ENCODE measurements around the gene HPCAL1. TPM values are rescaled to one million over a fixed set of nuclear protein-coding genes. Genes with fewer than 3 reads are reported as not detected.
A peak's percentile ranks its signal among the peaks of the same experiment; 100 is the strongest.
"Not testable (repeated sequence)": the region's sequence is repeated elsewhere in the genome, so short reads cannot be mapped to it uniquely, and the experiment has no call there.

Gene HPCAL1
- total and polyA plus RNA-seq, 2 experiments from 2014 or later, result 58.9 to 65.4 TPM

- in situ Hi-C loops (cut with MboI), result no loop called here
- Histone ChIP-seq H3K4me3 (no peak overlapping the region), H3K4me2 (ENCODE audit: unreplicated experiment) (no peak overlapping the region), H3F3A (ENCODE audit: insufficient read depth) (peaks cover 2% of the 10 kb centered on the region; the same call in 1 of the 2 replicates), H3K4me1 (ENCODE audit: insufficient read depth) (peaks cover 17% of the 10 kb centered on the region), H3K9me2 (ENCODE audit: insufficient read depth) (no peaks in the 10 kb centered on the region), H2AFZ (no peak overlapping the region), H3K79me2 (ENCODE audit: insufficient read depth) (no peaks in the 10 kb centered on the region), H4K20me1 (ENCODE audit: insufficient read depth) (no peaks in the 10 kb centered on the region), H3K9ac (no peak overlapping the region), H3K36me3 (ENCODE audit: low read depth) (no peaks in the 10 kb centered on the region), H3K27ac (no peak overlapping the region), H3K9me3 (ENCODE audit: low read depth) (no peaks in the 10 kb centered on the region), H3K27me3 (replicated peaks; ENCODE audit: insufficient read depth) (no peaks in the 10 kb centered on the region)
- no peak for TF ChIP-seq EZH2phosphoT487 (IDR thresholded peaks at IDR 0.05; ENCODE audit: insufficient read depth, low read depth)
- no peak for TF ChIP-seq EZH2 (IDR thresholded peaks at IDR 0.05; ENCODE audit: insufficient read depth, poor library complexity, severe bottlenecking)
- DNase-seq, result no peak
- WGBS, 2 experiments (ENCODE audit: low coverage in 1 of 2, low lambda C conversion rate in 2 of 2, missing lambda C conversion rate in 2 of 2), result 96% methylated on average over 6 of the region's 6 CpGs
Observed at GRCh38 chr2:10288606-10289005, 14.1 kb upstream of the HPCAL1 start.

DNA sequence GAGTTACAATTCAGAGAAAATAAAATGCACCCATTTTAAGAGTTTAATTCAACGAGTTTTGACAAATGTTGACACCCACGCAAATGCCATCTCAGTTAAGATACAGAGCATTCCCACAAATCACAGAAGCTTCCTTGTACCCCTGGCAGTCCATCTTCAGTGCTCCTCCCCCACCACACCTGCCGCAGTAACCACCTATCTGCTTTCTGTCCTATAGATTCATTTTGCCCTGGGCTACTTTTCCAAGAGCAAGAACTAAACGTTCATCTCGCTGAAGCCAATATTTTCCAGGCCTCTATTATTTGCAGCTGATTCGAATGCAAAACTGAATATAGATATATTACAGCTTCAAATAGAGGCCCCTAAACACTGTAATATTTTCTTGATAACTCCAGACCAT lies 13.4 kb upstream of the HPCAL1 start:
- Histone ChIP-seq H3K36me3 (ENCODE audit: low read depth) (no peaks in the 10 kb centered on the region), H3K27ac (no peak overlapping the region), H3K9ac (no peak overlapping the region), H3K4me2 (ENCODE audit: unreplicated experiment) (no peak overlapping the region), H4K20me1 (ENCODE audit: insufficient read depth) (no peaks in the 10 kb centered on the region), H3K4me1 (ENCODE audit: insufficient read depth) (peaks cover 13% of the 10 kb centered on the region), H3K79me2 (ENCODE audit: insufficient read depth) (no peaks in the 10 kb centered on the region), H3K9me3 (ENCODE audit: low read depth) (no peaks in the 10 kb centered on the region), H2AFZ (no peak overlapping the region), H3F3A (ENCODE audit: insufficient read depth) (no peaks in the 10 kb centered on the region), H3K9me2 (ENCODE audit: insufficient read depth) (no peaks in the 10 kb centered on the region), H3K4me3 (no peak overlapping the region), H3K27me3 (replicated peaks; ENCODE audit: insufficient read depth) (no peaks in the 10 kb centered on the region)
- in situ Hi-C loops (cut with MboI), result no loop called here
- DNase-seq, result no peak
- TF ChIP-seq EZH2 (IDR thresholded peaks at IDR 0.05; ENCODE audit: insufficient read depth, poor library complexity, severe bottlenecking), result no peak
- no peak for TF ChIP-seq EZH2phosphoT487 (IDR thresholded peaks at IDR 0.05; ENCODE audit: insufficient read depth, low read depth)
- 94 to 98% methylated on average over 6 of the region's 6 CpGs for WGBS, 2 experiments (ENCODE audit: low coverage in 1 of 2, low lambda C conversion rate in 2 of 2, missing lambda C conversion rate in 2 of 2)

GRCh38 chr2:10289891-10290290 lies 12.8 kb upstream of the HPCAL1 start:
- no peaks in the 10 kb centered on the region for H3K9me2 ChIP-seq (ENCODE audit: insufficient read depth)
- H3K9ac ChIP-seq, result no peak overlapping the region
- no peak overlapping the region for H3K27ac ChIP-seq
- no peak overlapping the region for H3K4me3 ChIP-seq
- H3F3A ChIP-seq (ENCODE audit: insufficient read depth), result no peaks in the 10 kb centered on the region
- no peaks in the 10 kb centered on the region for H3K36me3 ChIP-seq (ENCODE audit: low read depth)
- H4K20me1 ChIP-seq (ENCODE audit: insufficient read depth), result no peaks in the 10 kb centered on the region
- TF ChIP-seq EZH2phosphoT487 (IDR thresholded peaks at IDR 0.05; ENCODE audit: insufficient read depth, low read depth) (no peak), EZH2 (IDR thresholded peaks at IDR 0.05; ENCODE audit: insufficient read depth, poor library complexity, severe bottlenecking) (no peak)
- peaks cover 13% of the 10 kb centered on the region for H3K4me1 ChIP-seq (ENCODE audit: insufficient read depth)
- H3K79me2 ChIP-seq (ENCODE audit: insufficient read depth), result no peaks in the 10 kb centered on the region
- H3K27me3 ChIP-seq (replicated peaks; ENCODE audit: insufficient read depth), result no peaks in the 10 kb centered on the region
- H3K9me3 ChIP-seq (ENCODE audit: low read depth), result no peaks in the 10 kb centered on the region
- in situ Hi-C loops (cut with MboI), result no loop called here
- 68 to 79% methylated on average over 11 of the region's 11 CpGs for WGBS, 2 experiments (ENCODE audit: low coverage in 1 of 2, low lambda C conversion rate in 2 of 2, missing lambda C conversion rate in 2 of 2)
- DNase-seq, result peak; percentile 69
- H2AFZ ChIP-seq, result no peak overlapping the region
- no peak overlapping the region for H3K4me2 ChIP-seq (ENCODE audit: unreplicated experiment)

DNA sequence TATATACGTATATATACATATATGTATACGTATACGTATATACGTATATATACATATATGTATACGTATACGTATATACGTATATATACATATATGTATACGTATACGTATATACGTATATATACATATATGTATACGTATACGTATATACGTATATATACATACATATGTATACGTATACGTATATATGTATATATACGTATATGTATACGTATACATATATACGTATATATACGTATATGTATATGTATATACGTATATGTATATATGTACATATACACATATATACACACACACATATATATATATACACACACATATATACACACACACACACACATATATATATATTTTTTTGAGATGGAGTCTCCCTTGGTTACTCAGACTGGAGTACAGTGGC lies 11.3 kb upstream of the HPCAL1 start:
- DNase-seq; H3K9me3 ChIP-seq (ENCODE audit: low read depth); H4K20me1 ChIP-seq (ENCODE audit: insufficient read depth); H3K9me2 ChIP-seq (ENCODE audit: insufficient read depth); H3K36me3 ChIP-seq (ENCODE audit: low read depth); in situ Hi-C loops (cut with MboI); H3K4me3 ChIP-seq; H3K9ac ChIP-seq; H3K27ac ChIP-seq; H2AFZ ChIP-seq; H3K4me1 ChIP-seq (ENCODE audit: insufficient read depth); H3K4me2 ChIP-seq (ENCODE audit: unreplicated experiment); H3K27me3 ChIP-seq (replicated peaks; ENCODE audit: insufficient read depth); H3K79me2 ChIP-seq (ENCODE audit: insufficient read depth); H3F3A ChIP-seq (ENCODE audit: insufficient read depth): not testable (repeated sequence)
- 81 to 90% methylated on average over 7 to 20 of the region's 20 CpGs for WGBS, 2 experiments (ENCODE audit: low coverage in 1 of 2, low lambda C conversion rate in 2 of 2, missing lambda C conversion rate in 2 of 2)

- no peaks in the 10 kb centered on the region for H3K9me2 ChIP-seq (ENCODE audit: insufficient read depth)
- no peaks in the 10 kb centered on the region for H3K36me3 ChIP-seq (ENCODE audit: low read depth)
- no peak for DNase-seq
- no peaks in the 10 kb centered on the region for H3K9me3 ChIP-seq (ENCODE audit: low read depth)
- H3F3A ChIP-seq (ENCODE audit: insufficient read depth), result no peaks in the 10 kb centered on the region
- H4K20me1 ChIP-seq (ENCODE audit: insufficient read depth), result no peaks in the 10 kb centered on the region
- in situ Hi-C loops (cut with MboI), result no loop called here
- no peak overlapping the region for H3K4me3 ChIP-seq
- no peaks in the 10 kb centered on the region for H3K4me1 ChIP-seq (ENCODE audit: insufficient read depth)
- H3K9ac ChIP-seq, result no peak overlapping the region
- TF ChIP-seq EZH2phosphoT487 (IDR thresholded peaks at IDR 0.05; ENCODE audit: insufficient read depth, low read depth), result no peak
- no peak for TF ChIP-seq EZH2 (IDR thresholded peaks at IDR 0.05; ENCODE audit: insufficient read depth, poor library complexity, severe bottlenecking)
- H3K79me2 ChIP-seq (ENCODE audit: insufficient read depth), result no peaks in the 10 kb centered on the region
- 89 to 92% methylated on average over 4 of the region's 4 CpGs for WGBS, 2 experiments (ENCODE audit: low coverage in 1 of 2, low lambda C conversion rate in 2 of 2, missing lambda C conversion rate in 2 of 2)
- H3K27ac ChIP-seq, result no peak overlapping the region
- no peak overlapping the region for H3K4me2 ChIP-seq (ENCODE audit: unreplicated experiment)
- no peak overlapping the region for H2AFZ ChIP-seq
- no peaks in the 10 kb centered on the region for H3K27me3 ChIP-seq (replicated peaks; ENCODE audit: insufficient read depth)
Observed at GRCh38 chr2:10292033-10292432, 10.7 kb upstream of the HPCAL1 start.
